IMR-90 (cell line): ENCODE measurements around the gene MEGF8. TPM values are rescaled to one million over a fixed set of nuclear protein-coding genes. Genes with fewer than 3 reads are reported as not detected.

Source experiments
- ATAC-seq: fragments of 200-7000 bp; cut with Tn5 transposase; 2 replicates; pipeline ENCODE4 v1.9.1; 2020; ENCODE audit warnings: low read depth, mild to moderate bottlenecking, moderate library complexity
- BruUV-seq: library from RNA; stranded (reverse); fragments of 400-500 nt; replicated peaks from 2 replicates; lab custom pipeline; 2021; lab: Mats Ljungman, UMichigan
- CTCF ChIA-PET: fragments of 300-600 bp; formaldehyde crosslinking; extraction: SDS; loops from one replicate; lab custom pipeline; 2021; ENCODE audit warnings: antibody characterized with exemption; lab: Yijun Ruan, JAX
- POLR2A ChIA-PET: fragments of 300-600 bp; sonication (Branson Sonifier 250); formaldehyde crosslinking; loops from one replicate; lab custom pipeline; 2022; ENCODE audit warnings: antibody characterized with exemption; ENCODE audit not compliant: unreplicated experiment; lab: Charles Lee
- DNase-seq: peaks from one replicate; pipeline ENCODE4 v3.0.0; 2013
- H2AFZ ChIP-seq: replicated peaks from 2 replicates; pipeline ENCODE3; 2013; ENCODE audit warnings: low read length, mild to moderate bottlenecking; ENCODE audit not compliant: poor library complexity
- H2AK5ac ChIP-seq: 2 replicates; pipeline ENCODE4 v1.6.1; 2013; ENCODE audit warnings: low read depth, low read length, inconsistent platforms
- H2AK9ac ChIP-seq: replicated peaks from 2 replicates; pipeline ENCODE3; 2013; ENCODE audit warnings: mild to moderate bottlenecking, low read depth, low read length, moderate library complexity; ENCODE audit not compliant: poor library complexity
- H2BK120ac ChIP-seq: 2 replicates; pipeline ENCODE4 v1.6.1; 2013; ENCODE audit warnings: low read depth, low read length, inconsistent platforms
- H2BK15ac ChIP-seq: 3 replicates; pipeline ENCODE4 v1.6.1; 2013; ENCODE audit warnings: low read depth, low read length, inconsistent platforms
- H2BK20ac ChIP-seq: 2 replicates; pipeline ENCODE4 v1.6.1; 2013; ENCODE audit warnings: low read depth, mild to moderate bottlenecking, inconsistent platforms, low read length, moderate library complexity
- H2BK5ac ChIP-seq: 2 replicates; pipeline ENCODE4 v1.6.1; 2013; ENCODE audit warnings: mild to moderate bottlenecking, low read depth, low read length, inconsistent platforms; ENCODE audit not compliant: poor library complexity, severe bottlenecking
- H3K14ac ChIP-seq: replicated peaks from 2 replicates; pipeline ENCODE4 v1.6.1; 2013; ENCODE audit warnings: low read depth, low read length, inconsistent platforms
- H3K18ac ChIP-seq: 2 replicates; pipeline ENCODE4 v1.6.1; 2013; ENCODE audit warnings: low read depth, low read length, control low read depth
- H3K23ac ChIP-seq: 2 replicates; pipeline ENCODE4 v1.6.1; 2013; ENCODE audit warnings: low read depth, low read length, inconsistent platforms
- H3K27ac ChIP-seq: 2 replicates; pipeline ENCODE4 v1.5.1; 2013; ENCODE audit warnings: mild to moderate bottlenecking, control low read depth, low read length; ENCODE audit not compliant: insufficient read depth
- H3K27me3 ChIP-seq: 2 replicates; pipeline ENCODE4 v1.6.1; 2013; ENCODE audit warnings: low read length; ENCODE audit not compliant: control insufficient read depth, insufficient read depth
- H3K36me3 ChIP-seq: 2 replicates; pipeline ENCODE4 v1.6.1; 2013; ENCODE audit warnings: low read length, mixed read lengths; ENCODE audit not compliant: control insufficient read depth, insufficient read depth
- H3K4ac ChIP-seq: 2 replicates; pipeline ENCODE4 v1.6.1; 2013; ENCODE audit warnings: low read depth, low read length, inconsistent platforms
- H3K4me1 ChIP-seq: 2 replicates; pipeline ENCODE4 v1.6.1; 2013; ENCODE audit warnings: low read length, mixed read lengths; ENCODE audit not compliant: control insufficient read depth, insufficient read depth
- H3K4me2 ChIP-seq: 2 replicates; pipeline ENCODE4 v1.6.1; 2013; ENCODE audit warnings: low read depth, mild to moderate bottlenecking, control low read depth, low read length, moderate library complexity
- H3K4me3 ChIP-seq: 2 replicates; pipeline ENCODE4 v1.5.1; 2013; ENCODE audit warnings: low read depth, mild to moderate bottlenecking, control low read depth, low read length, moderate library complexity; ENCODE audit not compliant: insufficient read depth
- H3K56ac ChIP-seq: 2 replicates; pipeline ENCODE4 v1.6.1; 2013; ENCODE audit warnings: low read length, inconsistent platforms; ENCODE audit not compliant: insufficient read depth; ENCODE audit errors: extremely low read depth
- H3K79me1 ChIP-seq, 2 experiments: 2 replicates each; pipeline ENCODE4 v1.6.1; 2013; ENCODE audit warnings: low read length in 2 of 2, inconsistent platforms in 1 of 2, low read depth in 1 of 2
- H3K9ac ChIP-seq: 2 replicates; pipeline ENCODE4 v1.6.1; 2013; ENCODE audit warnings: low read depth, low read length, control low read depth
- H3K9me1 ChIP-seq: 2 replicates; pipeline ENCODE4 v1.6.1; 2013; ENCODE audit warnings: low read length, inconsistent platforms; ENCODE audit not compliant: insufficient read depth
- H3K9me3 ChIP-seq: 2 replicates; pipeline ENCODE4 v1.6.1; 2013; ENCODE audit warnings: low read length; ENCODE audit not compliant: control insufficient read depth, insufficient read depth
- H4K20me1 ChIP-seq: 2 replicates; pipeline ENCODE4 v1.6.1; 2013; ENCODE audit warnings: low read length, inconsistent platforms; ENCODE audit not compliant: insufficient read depth
- H4K5ac ChIP-seq: 2 replicates; pipeline ENCODE4 v1.6.1; 2013; ENCODE audit warnings: mild to moderate bottlenecking, low read depth, low read length, control low read depth
- H4K8ac ChIP-seq, 2 experiments: 2 replicates each; pipeline ENCODE4 v1.6.1; 2013; ENCODE audit warnings: low read depth in 2 of 2, low read length in 2 of 2, control low read depth in 1 of 2, inconsistent platforms in 1 of 2
- H4K91ac ChIP-seq: 2 replicates; pipeline ENCODE4 v1.6.1; 2013; ENCODE audit warnings: low read depth, low read length, inconsistent platforms; ENCODE audit not compliant: insufficient read depth
- ELK1 ChIP-seq: fragments of 150-350 bp; IDR thresholded peaks from 2 replicates; pipeline ENCODE4 v1.6.1; 2016; ENCODE audit warnings: low read depth, mild to moderate bottlenecking, low read length, moderate library complexity, borderline replicate concordance
- MAZ ChIP-seq: IDR thresholded peaks from 2 replicates; pipeline ENCODE4 v1.6.1; 2012; ENCODE audit warnings: low read depth, mild to moderate bottlenecking, low read length, improper control_type of control experiment, moderate library complexity, borderline replicate concordance
- NFE2L2 ChIP-seq: fragments of 150-350 bp; IDR thresholded peaks from 2 replicates; pipeline ENCODE4 v1.6.1; 2016; ENCODE audit warnings: low read depth, mild to moderate bottlenecking, low read length
- POLR2A ChIP-seq: IDR thresholded peaks from 2 replicates; pipeline ENCODE4 v1.6.1; 2012; ENCODE audit warnings: mild to moderate bottlenecking, low read depth, low read length
- RAD21 ChIP-seq: IDR thresholded peaks from 2 replicates; pipeline ENCODE4 v1.6.1; 2012; ENCODE audit warnings: low read length, improper control_type of control experiment
- RFX5 ChIP-seq: IDR thresholded peaks from 2 replicates; pipeline ENCODE4 v1.8.0; 2012; ENCODE audit warnings: low read depth, mild to moderate bottlenecking, low read length, moderate library complexity
- SMC3 ChIP-seq: fragments of 150-350 bp; IDR thresholded peaks from 2 replicates; pipeline ENCODE4 v1.6.1; 2016; ENCODE audit warnings: low read depth, mild to moderate bottlenecking, antibody characterized with exemption, low read length, moderate library complexity
- WGBS, 2 experiments: methylation state at CpG; one replicate each; pipeline versions ENCODE4 v1.1.5 to v1.1.7; 2013; ENCODE audit warnings: missing lambda C conversion rate in 2 of 2; ENCODE audit not compliant: insufficient read length in 1 of 2; ENCODE audit errors: extremely low coverage in 2 of 2; 5-methylcytosine and 5-hydroxymethylcytosine counted together
- dilution Hi-C: fragments of 300-500 bp; cut with HindIII; formaldehyde crosslinking; loops from one replicate; pipeline ENCODE4 v1.14.3; 2018; ENCODE audit warnings: low sequenced_read_pairs; ENCODE audit not compliant: unreplicated experiment
- in situ Hi-C: fragments of 300-500 bp; cut with MboI; formaldehyde crosslinking; loops from 3 replicates; pipeline ENCODE4 v1.14.3; 2019; ENCODE audit warnings: low sequenced_read_pairs, inconsistent platforms, mixed read lengths
- intact Hi-C: fragments of 100-400 bp; cut with micrococcal nuclease; formaldehyde crosslinking; loops from 2 replicates; pipeline ENCODE4 v1.10.0; 2022
- polyA plus RNA-seq, 3 experiments: library from polyadenylated mRNA; depleted of rRNA; stranded (reverse); fragments of >200 nt; gene quantifications; 2 replicates each; pipeline ENCODE4 v1.2.3, GENCODE V29; 2012; ENCODE audit warnings: low replicate concordance in 1 of 3
- total RNA-seq: library from RNA; depleted of rRNA; stranded (reverse); fragments of >200 nt; gene quantifications from 2 replicates; pipeline ENCODE4 v1.2.3, GENCODE V29; 2012
- TF ChIP-seq, protein P1 (sequence below): conservative IDR thresholded peaks from 2 replicates; pipeline ENCODE4 v1.5.1; 2012; ENCODE audit warnings: mild to moderate bottlenecking, low read depth, low read length, improper control_type of control experiment

The MEGF8 gene
- total and polyA plus RNA-seq, 2 of the 4 experiments (the other 2 are of a cell fraction) = 2.3 to 12.5 TPM

GRCh38 chr19:42424712-42425131 lies 99.3 kb downstream of the MEGF8 start:
- Histone ChIP-seq H4K91ac (no peak overlapping the region), H3K56ac (no peak overlapping the region), H4K5ac (no peak overlapping the region), H2AK9ac (no peak overlapping the region), H3K9me1 (peaks cover 11% of the 10 kb centered on the region), H2AK5ac (no peak overlapping the region), H3K9me3 (no peaks in the 10 kb centered on the region), H2BK120ac (no peak overlapping the region), H3K79me1 (peaks cover 4 to 18% of the 10 kb centered on the region in 2 experiments; a peak in 2 of 4 replicates), H2BK5ac (no peak overlapping the region), H4K8ac (no peak overlapping the region), H3K9ac (no peak overlapping the region), H3K4ac (no peak overlapping the region), H3K36me3 (no peaks in the 10 kb centered on the region), H2BK20ac (no peak overlapping the region), H2AFZ (peak overlapping the region; percentile 96), H3K4me3 (no peak overlapping the region), H4K20me1 (peaks cover 8% of the 10 kb centered on the region; the same call in 1 of the 2 replicates), H3K4me1 (peaks cover 9% of the 10 kb centered on the region), H3K4me2 (no peak overlapping the region), H3K14ac (no peak overlapping the region), H3K23ac (no peak overlapping the region), H3K27ac (no peak overlapping the region), H3K27me3 (no peaks in the 10 kb centered on the region), H2BK15ac (no peak overlapping the region), H3K18ac (no peak overlapping the region)
- BruUV-seq = no TSS peak
- ChIA-PET CTCF (interaction anchor here (0.9 to 2.4 kb wide), 3 partner anchors 9 to 24 kb away, joined by 3 to 8 read pairs (median 4); no protein-coding TSS in a partner anchor), POLR2A (no interaction called here)
- DNase-seq (no peak), ATAC-seq (no peak)
- 66% methylated on average over 5 of the region's 13 CpGs; no CpG with 5 or more reads in 1 of the 2 experiments for WGBS, 2 experiments
- no peak for TF ChIP-seq RAD21
- TF ChIP-seq NFE2L2 = no peak
- TF ChIP-seq, protein P1, sequence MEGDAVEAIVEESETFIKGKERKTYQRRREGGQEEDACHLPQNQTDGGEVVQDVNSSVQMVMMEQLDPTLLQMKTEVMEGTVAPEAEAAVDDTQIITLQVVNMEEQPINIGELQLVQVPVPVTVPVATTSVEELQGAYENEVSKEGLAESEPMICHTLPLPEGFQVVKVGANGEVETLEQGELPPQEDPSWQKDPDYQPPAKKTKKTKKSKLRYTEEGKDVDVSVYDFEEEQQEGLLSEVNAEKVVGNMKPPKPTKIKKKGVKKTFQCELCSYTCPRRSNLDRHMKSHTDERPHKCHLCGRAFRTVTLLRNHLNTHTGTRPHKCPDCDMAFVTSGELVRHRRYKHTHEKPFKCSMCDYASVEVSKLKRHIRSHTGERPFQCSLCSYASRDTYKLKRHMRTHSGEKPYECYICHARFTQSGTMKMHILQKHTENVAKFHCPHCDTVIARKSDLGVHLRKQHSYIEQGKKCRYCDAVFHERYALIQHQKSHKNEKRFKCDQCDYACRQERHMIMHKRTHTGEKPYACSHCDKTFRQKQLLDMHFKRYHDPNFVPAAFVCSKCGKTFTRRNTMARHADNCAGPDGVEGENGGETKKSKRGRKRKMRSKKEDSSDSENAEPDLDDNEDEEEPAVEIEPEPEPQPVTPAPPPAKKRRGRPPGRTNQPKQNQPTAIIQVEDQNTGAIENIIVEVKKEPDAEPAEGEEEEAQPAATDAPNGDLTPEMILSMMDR = no peak
- no peak for TF ChIP-seq SMC3
- no peak for TF ChIP-seq MAZ
- no peak for TF ChIP-seq ELK1
- no peak for TF ChIP-seq RFX5
- no peak for TF ChIP-seq POLR2A
- in situ Hi-C loops (no loop called here), dilution Hi-C loops (no loop called here), intact Hi-C loops (no loop called here)
